HTERT RPE-1 (cell line): ENCODE data around the gene IP6K1.
"Not testable (repeated sequence)": the region's sequence is repeated elsewhere in the genome, so short reads cannot be mapped to it uniquely, and the experiment has no call there.

Experiments
- in situ Hi-C: fragments of 300-500 bp; cut with MboI; formaldehyde crosslinking; loops from 4 replicates; pipeline ENCODE4 v1.14.3; 2020; ENCODE audit warnings: low sequenced_read_pairs

IP6K1 gene

DNA sequence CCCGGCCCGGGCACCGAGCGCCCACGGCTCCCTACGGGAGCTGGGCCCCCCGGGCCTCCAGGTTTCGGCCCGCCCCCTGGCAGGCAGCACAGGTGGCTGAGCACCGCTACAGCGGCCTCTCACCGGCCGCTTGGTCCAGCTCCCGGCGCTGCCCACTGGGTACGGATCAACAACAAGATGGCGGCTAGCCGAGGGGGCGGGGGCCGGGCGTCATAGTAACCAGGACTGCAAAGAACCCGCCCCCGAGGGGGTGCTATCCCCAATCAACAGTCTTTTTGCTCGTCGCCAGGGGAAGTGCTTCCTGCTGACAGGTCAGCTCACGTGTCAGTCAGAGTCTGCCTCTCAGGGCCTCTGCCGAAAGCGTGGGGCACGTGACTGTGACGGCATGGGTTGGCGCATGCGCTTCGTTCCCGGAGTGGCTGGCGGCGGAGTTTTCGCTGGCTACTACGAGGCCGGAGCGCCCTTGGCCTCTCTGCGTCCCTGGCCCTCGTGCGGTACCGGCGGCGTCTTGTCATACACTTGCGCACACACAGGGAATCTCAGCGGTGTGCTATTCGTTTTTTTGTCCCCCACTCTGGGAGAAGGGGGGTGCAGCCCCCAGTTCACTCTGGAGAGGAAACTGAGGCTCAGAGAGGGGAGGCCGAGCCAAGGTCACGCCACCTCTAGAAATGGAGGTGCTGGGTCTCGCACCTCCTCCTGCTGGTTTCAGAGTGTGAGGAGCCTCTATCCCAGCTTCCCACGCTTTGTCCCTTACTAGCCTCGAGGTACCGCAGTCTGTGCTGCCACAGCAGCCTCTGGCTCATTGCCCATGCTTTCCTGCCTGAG is at the start of gene IP6K1:
TSS of gene IP6K1 (minus strand) at position 186 of the 825 bp plus-strand sequence. CDS start 38,502 bp downstream, outside the sequence.
- in situ Hi-C loops, result no loop called here

DNA sequence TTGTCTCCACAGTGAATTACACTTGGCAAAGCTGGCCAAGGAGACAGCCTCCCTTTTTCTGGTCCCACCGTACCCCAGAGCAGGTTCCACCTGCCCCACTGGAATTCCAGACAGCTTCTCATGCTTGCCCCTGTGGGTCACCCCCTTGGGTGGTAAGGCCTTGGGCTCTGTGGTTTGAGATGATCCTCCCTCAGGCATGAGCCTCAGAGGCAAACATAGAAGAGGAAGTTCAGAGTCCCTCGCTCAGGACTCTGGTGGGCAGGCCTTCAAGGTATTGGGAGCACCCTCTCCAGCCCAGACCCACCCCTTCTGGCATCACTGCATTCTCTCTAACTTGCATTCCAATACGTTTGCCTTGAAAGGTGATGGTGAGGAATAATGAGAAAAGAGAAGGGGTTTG is 45.0 kb upstream of the IP6K1 start:
- in situ Hi-C loops, result no loop called here

GRCh38 chr3:49826016-49826415 is 39.7 kb upstream of the IP6K1 start:
- in situ Hi-C loops, result no loop called here

GRCh38 chr3:49823131-49823530 is 36.8 kb upstream of the IP6K1 start:
- in situ Hi-C loops, result not testable (repeated sequence)

- in situ Hi-C loops, result no loop called here
These were observed 27.3 kb upstream of the IP6K1 start, which contains the start of gene UBA7 for GRCh38 chr3:49813497-49814174. Gene UBA7, minus strand, starts transcription at chr3:49813953. Its CDS starts 166 bp downstream, at chr3:49813787.

DNA sequence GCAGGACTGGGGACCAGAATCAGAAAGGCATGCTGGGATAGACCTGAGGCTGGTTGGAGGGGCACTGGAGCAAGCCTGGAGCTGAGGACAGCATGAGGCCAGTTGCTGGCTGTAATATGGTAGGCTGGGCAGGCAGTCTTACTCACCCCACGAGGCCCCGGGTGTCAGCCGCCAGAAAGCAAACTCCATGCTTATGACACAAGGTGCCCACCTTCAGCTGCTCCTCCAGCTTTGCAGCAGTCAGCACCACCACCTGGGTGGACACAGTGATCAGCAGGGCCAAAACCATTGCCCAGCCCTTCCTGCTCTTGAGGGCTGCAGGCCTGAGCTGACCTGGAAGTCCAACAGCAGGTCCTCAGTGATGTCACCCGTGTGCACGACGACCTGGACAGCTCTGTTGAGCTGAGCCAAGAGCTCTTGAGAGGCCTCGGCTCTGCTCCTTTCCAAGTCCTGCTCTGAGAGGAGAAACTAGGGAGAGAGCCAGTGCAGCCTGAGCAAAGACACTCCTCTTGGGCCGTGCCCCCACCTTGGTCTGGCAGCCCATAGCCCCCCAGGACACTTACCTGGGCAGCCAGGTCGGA is 26.7 kb upstream of the IP6K1 start:
- in situ Hi-C loops, result no loop called here

DNA sequence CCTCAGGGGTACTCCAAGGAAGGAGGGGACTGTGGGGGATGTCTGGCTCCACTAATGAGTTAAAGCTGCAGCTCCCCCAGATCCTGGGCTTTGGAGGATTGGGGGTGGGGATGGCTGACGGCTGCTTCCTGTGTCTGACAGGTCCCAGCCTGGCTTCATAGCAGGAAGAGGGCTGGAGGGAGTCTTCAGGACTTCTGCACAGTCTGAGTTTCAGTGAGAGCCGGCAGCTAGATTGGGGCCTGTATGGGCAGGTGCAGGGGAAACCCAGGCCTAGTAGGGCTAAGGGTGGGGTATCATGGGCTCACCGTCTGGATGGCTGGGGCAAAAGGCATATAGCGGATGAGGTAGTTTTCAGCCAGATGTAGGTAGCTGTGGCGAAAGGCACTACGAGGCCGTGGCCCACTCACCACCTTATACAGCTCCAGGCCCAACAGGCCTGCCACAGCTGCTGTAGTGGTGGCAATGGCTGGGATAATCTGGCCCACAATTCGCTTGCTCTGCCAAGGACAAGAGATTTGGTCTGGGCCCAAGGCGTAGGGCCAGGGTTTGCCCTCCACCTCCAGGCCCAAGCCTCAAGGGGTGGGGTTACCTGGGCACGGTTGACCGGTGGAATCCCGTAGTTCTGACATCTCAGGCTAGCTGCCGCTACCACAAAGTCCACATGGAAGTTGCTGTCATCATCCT is 21.2 kb upstream of the IP6K1 start:
- in situ Hi-C loops, result no loop called here

- in situ Hi-C loops, result no loop called here
These were observed 20.5 kb upstream of the IP6K1 start for GRCh38 chr3:49806850-49807249.

- in situ Hi-C loops, result no loop called here
These were observed 19.8 kb upstream of the IP6K1 start for GRCh38 chr3:49805897-49806701.

- in situ Hi-C loops, result no loop called here
These were observed 19.0 kb upstream of the IP6K1 start for GRCh38 chr3:49805367-49805782.

DNA sequence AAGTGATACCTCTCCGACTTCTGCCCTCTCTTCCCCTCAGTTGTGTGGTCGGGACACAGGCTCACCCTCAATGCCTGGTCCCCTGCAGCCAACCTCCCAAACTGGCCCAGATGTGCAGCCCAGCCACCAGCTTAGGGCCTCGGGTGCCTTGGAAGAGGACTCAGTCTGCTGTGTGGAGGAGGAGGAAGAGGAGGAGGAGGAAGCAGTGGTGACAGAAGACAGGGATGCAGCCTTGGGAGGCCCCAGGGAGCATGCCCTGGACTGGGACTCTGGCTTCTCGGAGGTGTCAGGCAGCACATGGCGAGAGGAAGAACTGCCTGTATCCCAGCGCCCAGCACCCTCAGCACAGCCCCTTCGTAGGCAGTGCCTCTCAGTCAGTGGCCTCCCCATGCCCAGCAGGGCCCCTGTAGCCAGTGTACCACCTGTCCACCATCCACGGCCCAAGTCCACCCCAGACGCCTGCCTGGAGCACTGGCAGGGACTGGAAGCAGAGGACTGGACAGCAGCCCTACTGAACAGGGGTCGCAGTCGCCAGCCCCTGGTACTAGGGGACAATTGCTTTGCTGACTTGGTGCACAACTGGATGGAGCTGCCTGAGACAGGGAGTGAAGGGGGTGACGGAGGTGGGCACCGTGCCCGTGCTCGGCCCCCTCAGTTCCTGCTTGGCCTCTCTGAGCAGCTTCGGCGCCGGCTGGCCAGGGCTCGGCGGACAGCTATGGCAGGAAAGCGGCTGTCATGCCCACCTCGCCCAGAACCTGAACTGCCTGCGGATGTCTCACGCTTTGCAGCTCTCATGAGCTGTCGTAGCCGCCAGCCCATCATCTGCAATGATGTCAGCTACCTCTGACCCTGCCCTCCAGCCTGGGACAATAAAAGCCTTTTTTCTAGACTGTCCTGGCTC is 18.0 kb upstream of the IP6K1 start:
- in situ Hi-C loops, result no loop called here

DNA sequence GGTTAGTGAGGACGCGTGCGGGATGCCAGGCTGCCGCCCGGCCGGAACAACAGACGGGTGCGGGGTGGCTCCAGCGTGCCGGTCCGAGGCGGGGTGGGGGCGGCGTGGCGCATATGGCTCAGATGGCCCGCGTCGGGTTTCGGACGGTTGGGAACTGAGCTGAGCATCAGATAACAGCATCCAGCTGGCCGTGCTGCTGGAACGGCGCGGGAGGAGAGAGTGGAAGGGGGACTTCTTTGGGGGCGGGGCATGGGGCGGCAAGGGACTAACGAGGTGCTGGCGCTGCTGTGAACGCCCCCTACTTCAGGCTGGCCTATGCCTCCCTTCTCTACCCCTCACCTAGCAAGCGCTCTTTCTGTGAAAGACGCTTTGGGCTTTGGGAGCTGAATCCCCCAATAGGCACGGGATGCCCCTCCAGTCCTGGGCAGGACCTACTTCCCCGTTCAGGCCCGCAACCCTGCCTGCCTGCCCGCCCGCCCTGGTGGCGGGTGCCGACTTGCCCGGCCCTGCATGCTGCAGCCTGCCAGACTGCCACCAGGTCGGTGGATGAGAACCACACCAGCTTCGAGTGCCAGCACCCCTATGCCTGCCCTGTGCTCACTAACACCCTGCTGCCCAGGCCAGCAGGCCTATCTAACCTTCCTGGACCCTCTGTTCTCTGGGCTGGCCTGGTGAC is 17.3 kb upstream of the IP6K1 start:
- in situ Hi-C loops, result no loop called here

- in situ Hi-C loops, result no loop called here
These were observed 16.6 kb upstream of the IP6K1 start, which contains the start of gene INKA1 for GRCh38 chr3:49802719-49803464. Gene INKA1, plus strand, starts transcription at chr3:49803261. Its CDS starts 132 bp downstream, at chr3:49803393.

GRCh38 chr3:49801160-49801559 is 14.8 kb upstream of the IP6K1 start:
- in situ Hi-C loops, result no loop called here

DNA sequence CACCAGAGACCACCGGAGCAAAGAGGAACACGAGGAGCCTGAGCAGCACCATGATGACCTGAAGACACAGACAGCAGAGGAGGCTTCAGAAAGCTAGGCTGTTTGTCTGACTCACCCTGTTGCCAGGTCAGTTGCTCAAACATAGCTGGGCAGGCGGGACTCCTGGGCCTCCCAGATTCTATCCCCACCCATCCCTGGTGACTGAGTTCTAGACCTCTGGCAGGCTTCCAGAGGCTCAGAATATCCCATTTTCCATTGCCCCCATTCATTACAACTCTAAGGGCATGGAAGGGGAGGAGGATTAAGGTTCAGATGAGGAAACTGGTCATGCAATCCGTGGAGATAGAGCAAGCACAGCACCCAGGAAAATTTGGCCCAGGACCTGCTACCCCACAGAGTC is 13.4 kb upstream of the IP6K1 start, which contains the start of gene CDHR4:
TSS of gene CDHR4 (minus strand) at position 113 of the 400 bp plus-strand sequence. CDS start at position 52, 61 bp downstream.
- in situ Hi-C loops, result no loop called here

DNA sequence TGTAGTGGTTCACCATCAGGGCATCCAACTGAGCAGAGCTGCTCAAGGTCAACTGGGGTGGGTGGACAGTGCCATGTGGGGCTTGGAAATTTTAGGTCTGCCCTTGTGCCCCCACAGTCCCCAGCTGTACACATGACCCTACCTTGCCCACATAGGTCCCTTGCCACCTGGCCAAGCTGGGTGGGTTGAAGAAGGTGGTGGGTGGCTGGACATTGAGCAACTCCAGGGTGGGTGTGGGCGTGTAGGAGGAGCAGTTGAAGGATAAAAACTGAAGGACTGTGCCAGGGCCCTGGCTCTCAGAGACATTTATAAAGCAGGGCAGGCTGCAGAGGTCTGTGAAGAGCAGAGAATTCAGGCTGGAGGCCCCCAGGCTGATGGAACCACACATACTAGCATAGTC is 12.8 kb upstream of the IP6K1 start:
- in situ Hi-C loops, result no loop called here

- in situ Hi-C loops, result no loop called here
These were observed 8.9 kb upstream of the IP6K1 start for GRCh38 chr3:49794926-49795905.
